Stimulated activated CD4-positive, alpha-beta T cell treated with anti-CD3 and anti-CD28 coated beads, Interleukin-1b, Interleukin-23, amount 100 ng/mL, for 48 hours (primary cell): Measurements from ENCODE around the gene RMDN3.
A peak's percentile ranks its signal among the peaks of the same experiment; 100 is the strongest.

Source experiments
- DNase-seq: peaks from one replicate; pipeline ENCODE4 v3.0.0-alpha.2; 2020

RMDN3 gene

GRCh38 chr15:40772014-40772413 is 17.0 kb upstream of the RMDN3 start:
- DNase-seq, result no peak

- DNase-seq, result no peak
Measured at GRCh38 chr15:40771242-40771641, 16.2 kb upstream of the RMDN3 start.

- DNase-seq, result no peak
Measured at GRCh38 chr15:40770147-40770721, 15.2 kb upstream of the RMDN3 start.

GRCh38 chr15:40769274-40770146 is 14.5 kb upstream of the RMDN3 start, which contains the start of gene C15orf62:
Gene C15orf62 (plus strand): TSS chr15:40769980. CDS start chr15:40770496, 516 bp downstream.
- DNase-seq, result peak; percentile 66

- no peak for DNase-seq
Measured at GRCh38 chr15:40768521-40769273, 13.6 kb upstream of the RMDN3 start.

GRCh38 chr15:40767838-40768500 is 12.9 kb upstream of the RMDN3 start:
- no peak for DNase-seq

- no peak for DNase-seq
Measured at GRCh38 chr15:40766906-40767837, 12.1 kb upstream of the RMDN3 start.

GRCh38 chr15:40766194-40766815 is 11.3 kb upstream of the RMDN3 start:
- DNase-seq, result no peak

- DNase-seq, result no peak
Measured at GRCh38 chr15:40764629-40765103, 9.6 kb upstream of the RMDN3 start.

GRCh38 chr15:40763801-40764628 is 9.0 kb upstream of the RMDN3 start, which contains the start of gene GCHFR:
Gene GCHFR (plus strand): TSS chr15:40764068. CDS start chr15:40764181, 113 bp downstream.
- peak; percentile 69 for DNase-seq

GRCh38 chr15:40762919-40763800 is 8.1 kb upstream of the RMDN3 start:
- DNase-seq, result peak; percentile 47

- DNase-seq, result no peak
Measured at GRCh38 chr15:40759961-40760360, 4.9 kb upstream of the RMDN3 start.

- no peak for DNase-seq
Measured at GRCh38 chr15:40756938-40757337, 1.9 kb upstream of the RMDN3 start.

- no peak for DNase-seq
Measured at GRCh38 chr15:40755812-40756208, 756 bp upstream of the RMDN3 start.

GRCh38 chr15:40754574-40754882 is 526 bp downstream of the RMDN3 start:
- DNase-seq, result no peak

- DNase-seq, result no peak
Measured at GRCh38 chr15:40751745-40752144, 3.3 kb downstream of the RMDN3 start.

GRCh38 chr15:40750885-40751284 is 4.2 kb downstream of the RMDN3 start:
- no peak for DNase-seq

GRCh38 chr15:40749151-40749630 is 5.9 kb downstream of the RMDN3 start:
- no peak for DNase-seq
